Measurements from ENCODE around the gene RNASE8.

RNASE8 gene

DNA sequence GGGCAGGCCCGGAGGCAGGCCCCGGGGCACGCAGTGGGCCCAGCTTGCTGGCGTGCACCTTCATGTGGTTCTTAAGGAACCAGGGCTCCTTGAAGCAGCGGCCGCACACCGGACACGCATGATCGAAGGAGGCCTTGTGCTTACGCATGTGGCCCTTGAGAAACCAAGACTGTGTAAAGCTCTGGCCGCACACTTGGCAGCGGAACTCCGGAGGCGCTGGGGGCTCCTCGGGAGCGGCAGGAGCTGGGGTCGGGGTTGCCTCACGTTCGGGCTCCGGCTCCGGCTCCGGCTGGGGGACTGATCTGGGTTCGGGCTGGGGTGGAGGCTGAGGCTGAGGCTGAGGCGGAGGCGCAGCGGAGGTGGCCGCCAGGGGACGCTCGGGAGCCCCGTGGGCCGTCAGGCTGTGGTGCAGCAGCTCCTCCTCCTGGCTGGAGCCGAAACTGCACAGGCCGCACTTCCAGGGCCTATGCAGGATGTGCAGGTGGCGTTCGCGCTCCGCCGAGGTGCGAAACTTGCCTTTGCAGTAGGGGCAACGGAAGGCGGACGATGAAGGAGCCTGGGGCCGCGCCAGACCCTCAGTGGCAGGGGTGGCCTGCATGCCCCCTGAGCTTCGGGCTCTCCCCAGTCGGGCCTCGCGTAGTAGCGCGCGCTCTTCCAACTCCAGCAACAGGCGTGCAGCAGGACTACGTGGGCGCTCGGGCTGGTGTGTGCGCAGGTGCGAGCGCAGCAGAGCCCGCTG, 34.8 kb downstream of the RNASE8 start:
- DNase-seq (ENCODE audit: low read depth) = peak; percentile 88

DNA sequence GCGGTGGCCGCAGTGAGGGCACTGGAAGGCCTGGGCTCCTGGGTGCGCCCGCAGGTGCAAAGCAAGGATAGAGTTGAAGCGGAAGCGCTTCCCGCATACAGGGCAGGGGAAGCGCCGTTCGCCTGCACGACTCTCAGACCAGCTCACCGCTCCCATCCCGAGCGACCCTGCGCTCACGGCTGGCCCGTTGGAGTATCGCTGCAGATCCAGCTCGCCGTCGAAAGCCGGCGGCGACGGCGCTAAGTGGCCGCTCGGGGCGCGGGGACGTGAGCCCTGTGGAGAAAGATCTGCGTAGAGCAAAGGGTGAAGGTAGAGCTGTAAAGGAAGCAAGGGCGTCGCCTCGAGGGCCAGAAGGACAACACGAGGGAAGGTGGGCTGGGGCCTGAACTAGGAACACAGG, 35.4 kb downstream of the RNASE8 start:
- no peak for DNase-seq (ENCODE audit: low read depth)

DNA sequence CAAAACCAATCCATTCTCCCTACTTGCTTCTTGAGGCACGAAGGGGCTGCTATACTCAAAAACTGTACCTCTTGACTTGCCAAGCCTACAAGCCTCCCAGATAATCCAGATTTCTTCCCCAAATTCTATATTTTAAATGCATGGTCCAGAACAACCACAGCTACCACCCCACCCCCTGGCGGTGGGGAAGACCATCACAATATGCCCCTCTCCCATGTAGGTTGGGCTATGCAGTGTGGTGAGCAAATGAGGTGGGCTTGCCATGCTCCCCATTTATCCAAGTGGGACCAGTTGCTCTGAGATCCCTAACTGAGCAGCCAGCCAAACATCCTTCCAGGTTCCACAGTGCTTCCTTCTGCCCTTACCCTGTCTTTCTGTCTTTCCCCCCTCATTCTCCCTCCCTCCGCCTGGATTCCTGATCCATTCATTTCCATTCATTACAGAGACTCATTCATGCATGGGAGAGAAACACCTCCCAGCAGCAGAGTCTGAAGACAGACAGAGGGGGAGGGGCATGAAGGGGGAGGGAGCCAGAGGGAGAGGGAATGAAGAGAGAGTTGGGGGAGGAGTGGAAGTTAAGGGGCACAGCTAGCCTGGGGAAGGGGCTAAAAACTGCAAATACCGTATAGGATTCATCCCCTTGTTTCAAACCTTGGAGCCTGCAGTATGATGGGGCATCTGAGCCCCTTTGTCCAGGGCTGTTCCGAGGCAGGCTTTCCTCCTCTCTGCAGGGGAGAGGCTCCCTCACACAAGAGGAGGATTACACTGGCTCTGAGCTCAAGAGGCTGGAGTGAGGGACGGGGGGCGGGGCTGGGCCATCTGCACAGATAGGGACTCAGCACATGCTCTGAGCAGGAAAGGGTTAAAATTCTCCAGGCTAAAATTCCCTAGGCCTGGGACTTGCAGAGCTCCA, 36.4 kb downstream of the RNASE8 start:
- no peak for DNase-seq (ENCODE audit: low read depth)

DNA sequence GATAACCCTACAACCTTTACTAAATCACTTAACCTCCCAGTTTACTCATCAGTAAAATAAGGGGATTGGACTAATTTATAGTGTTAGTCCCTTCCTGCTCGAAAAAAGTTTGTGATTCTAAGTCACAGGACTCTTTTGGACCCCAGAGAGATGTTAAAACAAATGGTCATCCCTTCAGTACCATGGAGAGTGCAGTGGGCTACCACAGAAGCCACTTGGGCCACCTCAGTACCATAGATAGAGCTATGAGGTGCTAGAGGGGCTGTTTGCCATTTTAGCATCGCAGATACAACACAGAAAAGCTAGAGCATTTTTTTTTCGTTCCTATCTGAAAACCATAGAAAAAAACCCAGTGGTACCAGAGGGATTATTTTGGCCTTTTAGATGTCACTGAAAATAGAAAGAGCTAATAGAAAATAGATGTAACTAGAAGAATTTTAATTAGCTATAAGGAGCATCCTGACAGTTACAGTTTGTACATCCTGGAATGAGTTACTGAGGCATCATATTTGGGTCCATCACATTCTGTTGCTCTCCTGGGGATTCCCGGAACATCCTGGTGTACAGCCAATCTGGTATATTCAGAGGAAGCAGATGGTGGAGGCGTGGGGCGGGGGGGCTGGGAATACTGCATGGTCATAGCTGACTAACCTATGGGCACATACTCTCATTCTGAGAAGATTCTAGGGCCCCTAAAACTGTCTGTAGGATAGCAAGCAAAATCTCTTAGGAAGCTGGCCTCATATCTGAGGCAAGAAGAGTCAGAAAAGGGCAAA, 38.0 kb downstream of the RNASE8 start:
- DNase-seq (ENCODE audit: low read depth) = no peak

DNA sequence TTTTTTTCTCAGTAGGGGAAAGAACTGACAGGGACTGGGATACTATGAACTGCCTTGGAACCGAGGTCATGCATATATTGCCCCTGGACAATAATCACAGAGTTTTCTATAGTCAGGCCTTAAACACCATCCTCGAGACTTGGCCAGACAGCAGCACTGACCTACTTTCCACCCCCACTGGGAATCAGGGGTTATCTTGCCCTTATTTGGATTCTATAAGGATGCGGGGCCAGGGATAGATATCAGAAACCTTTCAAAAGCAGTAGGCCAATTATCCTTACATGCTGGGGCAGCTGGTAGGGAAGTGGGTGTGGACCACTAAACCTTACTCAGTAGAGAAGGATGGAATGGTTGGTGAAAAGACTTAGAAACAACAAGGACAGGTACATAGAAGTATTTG, 38.8 kb downstream of the RNASE8 start:
- no peak for DNase-seq (ENCODE audit: low read depth)

DNA sequence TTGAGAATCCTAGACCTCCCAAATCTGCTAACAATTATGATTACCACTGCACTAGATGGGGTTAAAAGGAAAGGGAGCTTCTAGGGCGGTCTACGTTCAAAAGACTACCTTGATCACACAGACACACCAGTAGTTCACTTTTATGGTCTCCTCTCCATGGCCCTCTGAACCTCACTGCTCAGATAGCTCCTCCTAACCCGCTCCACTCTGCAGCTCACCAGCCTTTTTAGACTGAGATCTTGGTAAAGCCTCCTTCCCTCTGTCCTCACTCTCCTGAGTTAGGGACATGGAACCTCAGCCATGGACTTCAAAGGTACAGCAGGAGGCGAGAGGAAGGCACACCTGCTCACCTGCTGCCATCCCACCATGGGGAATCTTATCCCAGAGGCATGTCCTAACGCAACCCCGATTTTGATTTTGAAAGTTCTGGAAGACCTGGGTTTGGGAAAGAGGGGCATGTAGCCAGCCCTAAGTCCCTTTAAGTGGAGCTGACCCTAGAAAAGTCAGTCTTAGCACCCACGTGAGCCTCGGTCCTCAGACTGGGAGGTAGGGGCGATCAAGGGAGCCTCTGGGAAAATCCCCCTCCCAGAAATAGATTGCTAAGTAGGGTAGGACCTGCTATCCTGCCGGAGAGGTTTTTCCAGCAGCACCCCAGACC, 39.5 kb downstream of the RNASE8 start:
- no peak for DNase-seq (ENCODE audit: low read depth)

DNA sequence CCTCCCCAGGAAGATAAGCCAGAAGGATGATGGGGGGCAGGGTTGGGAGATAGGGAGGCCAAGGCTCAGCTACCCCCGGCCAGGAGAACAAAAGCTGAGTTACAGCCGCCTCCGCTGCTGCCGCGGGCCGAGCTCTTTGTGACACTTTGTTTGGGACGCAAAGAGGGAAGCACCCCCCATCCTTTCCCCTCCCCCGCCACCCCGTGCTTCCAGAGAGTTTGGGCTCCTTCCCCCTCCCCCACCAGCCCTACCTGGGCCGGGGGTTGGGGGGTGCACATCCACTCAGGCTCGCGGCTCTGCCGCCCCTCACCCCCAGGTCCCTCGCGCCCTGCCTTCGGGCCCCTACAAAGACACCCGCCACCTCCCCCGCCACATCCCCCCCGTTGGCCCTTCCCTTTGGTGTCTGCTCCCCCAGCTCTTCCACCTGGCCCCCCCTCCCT, 40.0 kb downstream of the RNASE8 start:
- DNase-seq (ENCODE audit: low read depth) = no peak

DNA sequence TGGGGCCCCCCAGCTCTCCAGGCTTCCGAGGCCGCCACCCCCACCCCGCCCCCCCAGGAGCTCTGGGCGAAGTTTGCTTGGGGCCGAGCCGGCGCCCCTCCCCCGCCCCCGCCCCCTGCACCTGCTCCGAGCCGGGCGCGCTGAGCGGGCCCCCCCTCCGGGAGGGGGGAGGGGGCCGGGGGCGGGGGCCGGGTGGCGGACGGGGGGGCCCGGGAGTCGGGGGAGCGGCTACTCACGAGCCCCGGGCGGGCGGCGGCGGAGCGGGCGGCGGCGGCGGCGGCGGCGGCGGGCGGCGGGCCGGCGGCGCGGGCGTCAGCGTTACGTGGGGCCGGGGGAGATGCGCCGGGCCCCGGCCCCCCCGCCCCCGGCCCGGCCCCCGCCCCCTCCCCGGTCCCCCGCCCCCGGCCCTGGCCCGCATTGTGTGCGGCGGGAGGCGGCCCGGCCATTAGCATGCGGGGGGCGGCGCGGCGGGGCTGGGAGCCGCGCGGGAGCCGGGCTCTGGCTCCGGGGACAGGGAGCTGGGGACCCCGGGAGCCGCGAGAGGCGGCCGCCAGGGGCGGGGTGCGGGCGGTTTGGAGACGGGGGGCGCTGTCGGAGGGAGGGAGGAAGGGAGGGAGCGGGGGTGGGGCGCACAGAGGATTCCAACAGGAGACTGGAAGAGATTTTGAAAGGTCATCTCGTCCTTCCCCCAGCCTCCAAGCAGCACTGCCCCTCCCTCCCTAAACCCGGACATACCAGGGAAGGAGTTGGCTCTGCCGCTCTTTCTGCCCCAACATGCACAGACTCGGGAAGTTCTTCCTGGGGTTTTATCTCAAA, 40.7 kb downstream of the RNASE8 start, which contains the start of gene ZNF219:
TSS of gene ZNF219 (minus strand) at position 580 of the 816 bp plus-strand sequence. CDS start 5,064 bp downstream, outside the sequence.
- peak; percentile 22 for DNase-seq (ENCODE audit: low read depth)

DNA sequence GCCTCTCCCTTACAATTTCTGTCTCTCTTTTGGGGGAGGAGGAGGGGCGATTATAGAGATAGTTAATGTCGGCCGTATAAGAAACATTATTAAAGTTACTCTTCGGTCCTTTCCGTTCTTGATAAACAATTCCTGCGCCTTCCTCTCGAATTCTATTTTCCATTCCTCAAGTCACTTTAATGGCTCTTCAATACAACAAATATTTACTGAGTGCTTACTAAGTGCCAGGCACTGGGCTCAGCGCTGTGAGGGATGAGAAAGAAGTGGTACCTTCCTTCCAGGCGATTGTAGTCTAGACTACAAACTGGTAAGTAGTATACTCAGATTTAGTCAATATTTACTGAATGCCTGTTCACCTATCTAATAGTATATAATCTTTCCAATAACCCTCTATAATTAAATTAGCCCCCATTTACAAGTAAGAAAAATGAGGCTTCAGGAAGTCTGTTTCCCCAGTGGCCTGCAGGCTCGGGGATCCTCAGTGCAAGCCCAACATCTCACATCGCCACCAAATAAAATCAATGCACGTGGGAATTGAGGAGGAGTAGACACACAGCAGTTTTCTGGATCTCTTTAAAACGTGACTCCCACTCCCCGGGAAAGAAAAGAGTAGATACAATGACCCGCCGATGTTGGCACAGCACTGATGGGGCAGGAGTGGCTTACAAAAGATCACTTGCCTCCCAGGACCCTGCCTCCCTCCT, 41.4 kb downstream of the RNASE8 start:
- no peak for DNase-seq (ENCODE audit: low read depth)

DNA sequence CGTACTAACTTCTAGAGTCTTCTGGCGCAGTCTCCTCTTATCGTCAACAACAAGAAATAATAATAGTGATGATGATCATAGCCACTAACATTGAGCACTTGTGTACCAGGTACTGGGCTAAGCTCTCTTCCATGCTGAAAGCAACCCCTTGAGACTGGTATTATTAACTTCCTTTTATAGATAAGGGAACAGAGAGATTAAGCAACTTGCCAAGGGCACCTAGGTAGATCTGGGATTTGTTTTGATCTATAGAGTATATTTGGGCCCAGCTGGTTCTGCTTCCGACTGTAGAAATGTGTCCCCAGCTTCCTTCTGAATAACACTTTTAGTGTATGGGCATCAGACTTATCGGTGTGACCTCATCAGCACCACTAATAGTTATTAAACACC, 42.0 kb downstream of the RNASE8 start:
- no peak for DNase-seq (ENCODE audit: low read depth)

DNA sequence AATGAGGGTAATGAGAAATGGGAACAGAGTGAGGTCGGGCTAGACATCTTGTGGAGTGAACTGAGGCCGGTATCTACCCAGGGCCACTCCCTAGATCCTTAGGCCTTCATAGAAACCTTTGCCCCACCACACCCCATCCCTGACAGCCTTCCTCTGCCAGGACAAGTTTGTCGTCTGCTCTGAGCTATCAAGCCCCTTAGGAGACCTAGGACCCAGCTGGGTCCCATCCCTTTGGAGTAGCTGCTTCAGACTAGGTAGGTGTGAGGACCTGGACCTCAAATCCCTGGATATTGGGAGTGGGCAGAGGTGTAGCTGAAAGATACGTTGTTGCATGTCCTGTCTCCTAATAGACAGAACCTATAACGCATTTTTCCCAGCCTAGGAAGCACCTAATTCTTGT, 43.3 kb downstream of the RNASE8 start, which contains the start of gene TMEM253:
TSS of gene TMEM253 (plus strand) at position 136 of the 400 bp plus-strand sequence. CDS start 278 bp downstream, outside the sequence.
- no peak for DNase-seq (ENCODE audit: low read depth)

DNA sequence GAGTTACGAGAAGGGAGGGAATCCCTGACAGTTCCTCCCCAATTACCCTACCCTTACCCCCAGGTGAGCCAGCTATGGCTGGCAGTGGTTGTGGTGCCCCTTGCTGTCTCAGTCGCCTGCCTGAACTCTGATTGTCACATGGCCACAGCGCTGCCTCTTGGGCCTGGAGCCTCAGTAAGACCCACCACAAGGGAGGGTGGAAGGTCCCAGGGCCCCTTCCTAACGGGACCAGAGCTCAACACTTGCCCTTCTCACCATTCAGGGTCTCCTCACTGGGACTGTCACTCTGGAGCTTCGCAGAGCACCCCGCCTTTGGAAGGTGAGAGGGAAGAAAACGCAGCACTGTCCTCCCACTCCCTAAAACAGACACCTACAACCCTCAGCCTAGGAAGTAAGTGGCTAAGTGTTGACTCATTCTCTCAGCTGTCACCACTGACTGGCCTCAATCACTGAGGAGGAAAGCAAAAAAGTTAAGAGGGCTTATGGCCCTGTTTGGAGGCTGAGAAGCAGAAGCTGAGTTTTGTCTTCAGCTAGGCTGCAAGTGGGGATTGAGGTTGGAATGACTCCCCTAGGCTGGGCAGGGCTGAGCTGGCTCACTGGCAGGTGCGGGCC, 44.3 kb downstream of the RNASE8 start:
- DNase-seq (ENCODE audit: low read depth) = no peak

DNA sequence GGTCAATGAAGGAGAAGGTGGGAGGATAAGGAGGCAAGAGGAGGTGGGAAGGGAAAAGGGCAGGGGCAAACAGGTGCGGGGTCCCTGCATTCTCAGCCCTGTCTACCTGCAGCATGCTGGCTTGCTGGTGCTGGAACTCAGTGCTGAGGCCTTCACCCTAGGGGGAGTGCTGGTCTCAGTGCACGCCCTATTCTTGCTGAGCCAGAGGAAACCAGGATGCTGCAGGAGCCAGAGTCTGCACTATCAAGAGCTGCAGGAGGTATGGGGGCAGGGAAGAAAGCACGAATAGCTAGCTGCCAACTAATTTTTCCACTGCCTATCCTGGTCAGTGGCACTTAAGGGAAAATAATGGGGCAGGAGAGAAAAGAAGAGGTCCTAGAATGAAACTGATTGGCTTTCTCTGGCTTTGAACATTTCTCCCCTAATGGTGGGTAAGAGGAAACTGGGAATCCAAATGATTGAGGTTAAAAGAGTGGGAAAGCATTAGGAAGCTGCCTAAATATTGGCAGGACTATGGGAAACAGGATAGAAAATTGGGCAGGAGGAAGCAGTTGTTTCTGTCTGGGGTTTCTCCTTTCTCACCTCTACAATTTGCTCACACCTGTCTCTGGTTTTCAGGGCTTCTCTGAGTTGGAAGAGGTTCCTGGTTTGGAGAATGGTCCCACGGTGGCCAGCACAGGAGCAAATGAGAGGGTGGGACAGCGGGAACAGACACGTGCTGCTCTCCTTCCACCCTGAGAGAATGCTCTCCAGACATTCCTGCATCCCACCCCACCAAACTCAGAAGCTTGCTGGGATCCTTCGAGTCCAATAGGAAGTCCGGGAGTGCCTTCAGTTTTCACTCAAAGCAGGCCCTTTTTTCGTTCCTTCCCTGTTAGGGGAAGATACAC, 45.1 kb downstream of the RNASE8 start:
- DNase-seq (ENCODE audit: low read depth) = no peak

DNA sequence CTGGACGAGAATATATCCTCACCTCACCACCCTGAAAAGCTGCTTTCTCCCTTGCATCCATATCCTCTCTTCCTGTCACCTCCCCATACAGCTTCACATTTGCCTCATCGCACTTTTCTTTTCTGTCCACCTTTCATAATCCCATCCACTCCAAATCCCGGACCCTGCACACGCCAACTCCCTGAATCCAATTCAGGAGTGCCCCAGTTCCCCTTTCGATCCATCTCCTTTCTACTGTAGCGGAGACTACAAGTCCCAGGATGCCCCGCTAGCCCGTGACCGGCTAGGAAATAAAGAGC, 45.7 kb downstream of the RNASE8 start:
- no peak for DNase-seq (ENCODE audit: low read depth)

DNA sequence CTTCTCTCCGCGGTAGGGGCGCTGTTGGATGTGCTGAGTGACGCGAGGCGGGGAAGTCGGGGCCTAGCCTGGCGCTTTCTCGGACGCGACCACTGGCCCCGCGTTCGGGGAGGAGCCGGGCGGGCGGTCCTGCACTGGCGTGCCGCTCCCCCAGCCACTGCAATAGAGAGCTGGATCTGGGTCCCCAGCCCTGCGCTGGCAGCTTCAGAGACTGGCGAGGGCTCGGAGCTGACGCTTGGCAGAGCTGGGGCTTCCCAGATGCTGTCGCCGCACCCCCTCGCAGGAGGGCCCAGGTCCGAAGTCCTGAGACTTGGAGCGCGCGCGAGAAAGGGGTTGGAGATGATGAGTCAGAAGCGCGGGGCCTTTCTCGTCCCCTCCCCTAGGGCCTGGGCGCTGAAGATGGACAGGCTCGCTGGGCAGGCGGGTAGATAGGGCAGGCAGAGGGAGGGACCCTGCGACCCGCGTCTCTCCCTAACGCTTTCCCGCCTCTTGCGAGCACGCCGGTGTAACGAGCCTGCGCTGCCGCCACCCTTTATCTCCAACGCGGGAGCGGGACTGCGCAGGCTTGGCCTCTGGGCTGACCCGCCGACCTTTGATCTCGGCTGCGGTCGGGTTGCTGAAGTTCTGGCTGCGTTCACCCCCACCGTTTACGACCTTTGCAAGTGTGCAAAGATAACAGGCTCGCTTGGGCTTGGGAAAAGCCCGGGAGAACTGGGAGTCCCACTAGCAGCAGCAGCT, 46.3 kb downstream of the RNASE8 start:
- DNase-seq (ENCODE audit: low read depth) = peak; percentile 88

DNA sequence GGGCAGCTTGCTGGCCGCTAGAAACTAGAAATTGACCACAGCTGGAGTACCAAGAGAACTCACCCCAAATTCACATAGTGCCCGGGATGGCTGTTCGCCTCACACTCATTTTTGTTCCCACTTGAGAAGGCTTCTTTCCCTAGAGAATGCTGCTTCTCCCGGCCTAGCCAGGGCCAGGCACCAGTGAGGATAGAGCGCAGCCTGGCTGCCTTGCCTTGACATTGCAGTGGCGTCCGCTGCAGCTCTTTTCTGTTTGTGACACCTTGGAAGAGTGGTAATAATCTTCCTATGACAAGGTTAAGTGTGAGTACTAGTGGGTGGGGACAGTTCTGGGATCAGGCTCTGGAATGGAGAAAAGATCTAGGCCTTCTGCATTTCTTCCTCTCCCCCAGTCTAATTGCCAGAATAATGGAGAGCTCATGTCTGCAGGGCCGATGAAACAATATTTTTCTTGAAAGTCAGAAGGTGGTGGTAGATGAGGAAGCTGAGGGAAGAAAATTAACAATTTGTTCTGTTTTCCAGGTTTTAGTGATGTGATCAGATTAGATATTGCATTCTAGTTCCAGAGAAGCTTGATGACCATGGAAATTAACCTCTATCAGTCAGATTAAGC, 46.9 kb downstream of the RNASE8 start:
- DNase-seq (ENCODE audit: low read depth) = peak; percentile 59

DNA sequence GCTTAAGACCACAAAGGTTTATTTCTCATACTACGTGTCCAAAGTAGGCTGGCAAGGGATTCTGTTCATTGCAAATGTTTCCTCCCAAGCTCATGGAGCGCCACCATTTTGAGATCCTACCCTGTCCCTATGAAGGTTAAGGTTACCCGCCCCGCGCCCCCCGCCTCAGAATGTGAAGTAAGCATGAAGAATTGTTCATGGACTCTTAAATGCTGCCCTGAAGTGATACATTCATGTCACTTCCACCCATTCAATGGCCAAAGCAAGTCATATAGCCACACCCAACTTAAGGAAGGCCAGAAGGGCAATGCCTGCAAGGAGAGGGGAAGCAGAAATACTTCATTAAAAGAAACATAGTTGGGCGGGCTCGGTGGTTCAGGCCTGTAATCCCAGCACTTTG, 47.5 kb downstream of the RNASE8 start:
- DNase-seq (ENCODE audit: low read depth) = no peak

DNA sequence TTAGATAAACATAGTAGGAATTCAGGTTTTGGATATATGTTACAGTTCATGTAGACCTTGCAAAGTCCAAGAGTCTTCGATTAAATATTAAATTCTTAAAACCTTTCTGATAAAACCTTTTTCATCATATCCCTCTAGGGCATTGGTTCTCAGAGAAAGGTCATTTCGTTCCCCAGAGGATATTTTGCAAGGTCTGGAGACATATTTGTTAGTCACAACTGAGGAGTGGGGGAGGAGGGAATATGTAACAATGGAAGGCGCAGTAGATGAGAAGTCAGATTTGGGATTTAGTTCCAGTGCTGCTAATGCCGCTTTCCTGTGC, 48.5 kb downstream of the RNASE8 start:
- no peak for DNase-seq (ENCODE audit: low read depth)
